ENCODE data around the gene KRT36.

KRT36 gene

GRCh38 chr17:41446806-41447205 is 42.9 kb downstream of the KRT36 start:
- H3F3A ChIP-seq (ENCODE audit: insufficient read depth, low read length) = no peaks in the 10 kb centered on the region
- no peak overlapping the region for H3K4me2 ChIP-seq (ENCODE audit: low read length)
- H3K27me3 ChIP-seq (ENCODE audit: insufficient read depth, low read length) = 0 out of 2 replicates have a peak, but pooled peaks cover 4% of the 10 kb centered on the region
- no peaks in the 10 kb centered on the region for H3K79me2 ChIP-seq (ENCODE audit: insufficient read depth, low read length)
- no peak overlapping the region for H3K27ac ChIP-seq (ENCODE audit: low read depth, low read length, poor library complexity, severe bottlenecking)
- H3K4me3 ChIP-seq (ENCODE audit: low read depth, low read length, poor library complexity, severe bottlenecking) = no peak overlapping the region
- H2AFZ ChIP-seq (ENCODE audit: low read length) = no peak overlapping the region
- no peaks in the 10 kb centered on the region for H4K20me1 ChIP-seq (ENCODE audit: insufficient read depth, low read length)
- H3K9me3 ChIP-seq (ENCODE audit: low read length) = no peaks in the 10 kb centered on the region
- H3K4me1 ChIP-seq (ENCODE audit: insufficient read depth, low read length, severe bottlenecking) = no peaks in the 10 kb centered on the region
- no peak overlapping the region for H3K9ac ChIP-seq (ENCODE audit: low read length)
- TF ChIP-seq CTCF (IDR thresholded peaks at IDR 0.05; ENCODE audit: low read length) (no peak), EZH2 (IDR thresholded peaks at IDR 0.05; ENCODE audit: borderline replicate concordance, low read length) (no peak)
- H3K36me3 ChIP-seq (ENCODE audit: insufficient read depth, low read length) = no peaks in the 10 kb centered on the region
- no peaks in the 10 kb centered on the region for H3K9me2 ChIP-seq (ENCODE audit: low read depth, low read length)

GRCh38 chr17:41444640-41445039 is 45.1 kb downstream of the KRT36 start:
- H3K4me2 ChIP-seq (ENCODE audit: low read length) = no peak overlapping the region
- no peak overlapping the region for H2AFZ ChIP-seq (ENCODE audit: low read length)
- H3K9ac ChIP-seq (ENCODE audit: low read length) = no peak overlapping the region
- H3K27me3 ChIP-seq (ENCODE audit: insufficient read depth, low read length) = 0 out of 2 replicates have a peak, but pooled peaks cover 4% of the 10 kb centered on the region
- H3K9me2 ChIP-seq (ENCODE audit: low read depth, low read length) = no peaks in the 10 kb centered on the region
- H3K9me3 ChIP-seq (ENCODE audit: low read length) = no peaks in the 10 kb centered on the region
- no peaks in the 10 kb centered on the region for H3K4me1 ChIP-seq (ENCODE audit: insufficient read depth, low read length, severe bottlenecking)
- H4K20me1 ChIP-seq (ENCODE audit: insufficient read depth, low read length) = no peaks in the 10 kb centered on the region
- H3F3A ChIP-seq (ENCODE audit: insufficient read depth, low read length) = no peaks in the 10 kb centered on the region
- no peak overlapping the region for H3K4me3 ChIP-seq (ENCODE audit: low read depth, low read length, poor library complexity, severe bottlenecking)
- no peak overlapping the region for H3K27ac ChIP-seq (ENCODE audit: low read depth, low read length, poor library complexity, severe bottlenecking)
- no peaks in the 10 kb centered on the region for H3K79me2 ChIP-seq (ENCODE audit: insufficient read depth, low read length)
- TF ChIP-seq EZH2 (IDR thresholded peaks at IDR 0.05; ENCODE audit: borderline replicate concordance, low read length) = no peak
- H3K36me3 ChIP-seq (ENCODE audit: insufficient read depth, low read length) = no peaks in the 10 kb centered on the region

GRCh38 chr17:41444186-41444585 is 45.5 kb downstream of the KRT36 start:
- no peak overlapping the region for H3K9ac ChIP-seq (ENCODE audit: low read length)
- H3K4me2 ChIP-seq (ENCODE audit: low read length) = no peak overlapping the region
- no peaks in the 10 kb centered on the region for H3K9me3 ChIP-seq (ENCODE audit: low read length)
- H3K36me3 ChIP-seq (ENCODE audit: insufficient read depth, low read length) = no peaks in the 10 kb centered on the region
- no peaks in the 10 kb centered on the region for H3K9me2 ChIP-seq (ENCODE audit: low read depth, low read length)
- H3K4me3 ChIP-seq (ENCODE audit: low read depth, low read length, poor library complexity, severe bottlenecking) = no peak overlapping the region
- TF ChIP-seq CTCF (IDR thresholded peaks at IDR 0.05; ENCODE audit: low read length) (no peak), EZH2 (IDR thresholded peaks at IDR 0.05; ENCODE audit: borderline replicate concordance, low read length) (no peak)
- H3K4me1 ChIP-seq (ENCODE audit: insufficient read depth, low read length, severe bottlenecking) = no peaks in the 10 kb centered on the region
- no peaks in the 10 kb centered on the region for H3F3A ChIP-seq (ENCODE audit: insufficient read depth, low read length)
- no peak overlapping the region for H2AFZ ChIP-seq (ENCODE audit: low read length)
- no peak overlapping the region for H3K27ac ChIP-seq (ENCODE audit: low read depth, low read length, poor library complexity, severe bottlenecking)
- no peaks in the 10 kb centered on the region for H3K79me2 ChIP-seq (ENCODE audit: insufficient read depth, low read length)
- 0 out of 2 replicates have a peak, but pooled peaks cover 4% of the 10 kb centered on the region for H3K27me3 ChIP-seq (ENCODE audit: insufficient read depth, low read length)
- no peaks in the 10 kb centered on the region for H4K20me1 ChIP-seq (ENCODE audit: insufficient read depth, low read length)

GRCh38 chr17:41442739-41443138 is 47.0 kb downstream of the KRT36 start:
- no peaks in the 10 kb centered on the region for H3K9me3 ChIP-seq (ENCODE audit: low read length)
- no peak overlapping the region for H3K27ac ChIP-seq (ENCODE audit: low read depth, low read length, poor library complexity, severe bottlenecking)
- TF ChIP-seq CTCF (IDR thresholded peaks at IDR 0.05; ENCODE audit: low read length) (no peak), EZH2 (IDR thresholded peaks at IDR 0.05; ENCODE audit: borderline replicate concordance, low read length) (no peak)
- H4K20me1 ChIP-seq (ENCODE audit: insufficient read depth, low read length) = no peaks in the 10 kb centered on the region
- no peak overlapping the region for H3K4me3 ChIP-seq (ENCODE audit: low read depth, low read length, poor library complexity, severe bottlenecking)
- H3K27me3 ChIP-seq (ENCODE audit: insufficient read depth, low read length) = 0 out of 2 replicates have a peak, but pooled peaks cover 4% of the 10 kb centered on the region
- H3K9ac ChIP-seq (ENCODE audit: low read length) = no peak overlapping the region
- H3K9me2 ChIP-seq (ENCODE audit: low read depth, low read length) = no peaks in the 10 kb centered on the region
- H3K36me3 ChIP-seq (ENCODE audit: insufficient read depth, low read length) = no peaks in the 10 kb centered on the region
- H3K79me2 ChIP-seq (ENCODE audit: insufficient read depth, low read length) = no peaks in the 10 kb centered on the region
- H2AFZ ChIP-seq (ENCODE audit: low read length) = no peak overlapping the region
- no peaks in the 10 kb centered on the region for H3K4me1 ChIP-seq (ENCODE audit: insufficient read depth, low read length, severe bottlenecking)
- no peaks in the 10 kb centered on the region for H3F3A ChIP-seq (ENCODE audit: insufficient read depth, low read length)
- H3K4me2 ChIP-seq (ENCODE audit: low read length) = no peak overlapping the region

All from OCI-LY1 (cell line).